Measurements from ENCODE around the gene PDGFD. TPM values are rescaled to one million over a fixed set of nuclear protein-coding genes. Genes with fewer than 3 reads are reported as not detected.

The PDGFD gene
- total RNA-seq, 1 experiment from 2014 or later: 1.7 TPM

GRCh38 chr11:103902994-103903393 lies 261.0 kb downstream of the PDGFD start:
- Histone ChIP-seq H3K4me2 (ENCODE audit: insufficient read depth, insufficient read length, low read length) (no peak overlapping the region), H3K9ac (ENCODE audit: extremely low read depth, insufficient read length, low read length) (no peak overlapping the region), H2BK120ac (ENCODE audit: low read depth, low read length, poor library complexity, severe bottlenecking) (no peak overlapping the region), H3K79me2 (ENCODE audit: insufficient read depth, low read length) (no peaks in the 10 kb centered on the region), H4K91ac (ENCODE audit: insufficient read length, low read depth, low read length) (no peak overlapping the region), H2BK12ac (ENCODE audit: insufficient read length, low read depth, low read length) (no peak overlapping the region), H2BK15ac (ENCODE audit: low read depth, low read length) (no peak overlapping the region), H3K4me1 (ENCODE audit: insufficient read depth, low read length) (no peaks in the 10 kb centered on the region), H3K9me3 (ENCODE audit: control insufficient read depth, low read depth, low read length) (no peaks in the 10 kb centered on the region), H2BK20ac (ENCODE audit: low read depth, low read length, poor library complexity, severe bottlenecking) (no peak overlapping the region), H3K14ac (ENCODE audit: insufficient read depth, low read length) (no peak overlapping the region), H3K56ac (ENCODE audit: insufficient read length, low read depth, low read length) (no peak overlapping the region), H3K23me2 (ENCODE audit: insufficient read length, low read depth, low read length, poor library complexity, severe bottlenecking) (no peaks in the 10 kb centered on the region), H3K4ac (ENCODE audit: low read depth, low read length) (no peak overlapping the region), H3K23ac (ENCODE audit: insufficient read length, low read depth, low read length) (no peak overlapping the region), H2AK5ac (ENCODE audit: insufficient read length, low read length) (no peak overlapping the region), H3T11ph (ENCODE audit: low read length) (no peak overlapping the region), H4K20me1 (ENCODE audit: control insufficient read depth, insufficient read depth, insufficient read length) (no peaks in the 10 kb centered on the region), H4K8ac (replicated peaks; ENCODE audit: insufficient read length, low read depth, low read length) (no peak overlapping the region), H3K27ac (ENCODE audit: insufficient read length, low read depth, low read length) (no peak overlapping the region), H3K27me3 (ENCODE audit: insufficient read depth, low read length) (no peaks in the 10 kb centered on the region), H2BK5ac (ENCODE audit: insufficient read length, low read length) (no peak overlapping the region), H2AFZ (ENCODE audit: low read length) (no peak overlapping the region), H4K5ac (ENCODE audit: insufficient read length, low read depth, low read length) (no peak overlapping the region), H3K18ac (ENCODE audit: insufficient read length, low read depth, low read length) (no peak overlapping the region), H3K79me1 (ENCODE audit: insufficient read depth, low read depth, low read length, poor library complexity, severe bottlenecking) (no peaks in the 10 kb centered on the region)
- 0 out of 4 replicates have a peak, but pooled peaks cover 0 to 3% of the 10 kb centered on the region in 2 experiments for H3K4me1 Mint-ChIP-seq
- H3K9me3 Mint-ChIP-seq: no peaks in the 10 kb centered on the region
- H3K27ac Mint-ChIP-seq: no peak overlapping the region
- DNase-seq: no peak
- H3K27me3 Mint-ChIP-seq (ENCODE audit: low read depth): no peaks in the 10 kb centered on the region
- H3K4me3 Mint-ChIP-seq: no peak overlapping the region
- no peak for TF ChIP-seq CTCF (conservative IDR thresholded peaks at IDR 0.05)
- no CpG with 5 or more reads among the region's 1 CpG for WGBS (ENCODE audit: extremely low coverage, insufficient read length, low lambda C conversion rate)
- peaks cover 0 to 3% (median 0%) of the 10 kb centered on the region in 3 experiments; a peak in 1 of 7 replicates for H3K36me3 Mint-ChIP-seq (ENCODE audit: insufficient read depth in 1 of 3, low read depth in 3 of 3)
